Thoracic aorta (tissue), 2 donors: ENCODE measurements around the gene SAMD3. TPM values are rescaled to one million over a fixed set of nuclear protein-coding genes. Genes with fewer than 3 reads are reported as not detected.

Experiments
- ATAC-seq: fragments of 150-250 bp; one replicate; pipeline ENCODE4 v1.8.0; 2017; ENCODE audit warnings: low read depth; ENCODE audit not compliant: insufficient number of reproducible peaks, low FRiP score
- DNase-seq: peaks from one replicate; pipeline ENCODE4 v3.0.0-alpha.2; 2020; ENCODE audit warnings: low spot score
- H3K27ac ChIP-seq, 2 donors: fragments of 200-600 bp; sonication (generic); 1 replicate in 1 of 2; 2 replicates in 1 of 2; pipeline ENCODE4 v1.5.1; 2016; ENCODE audit warnings: mild to moderate bottlenecking in 2 of 2, moderate library complexity in 2 of 2
- H3K27me3 ChIP-seq: fragments of 200-600 bp; sonication (generic); replicated peaks from 2 replicates; pipeline ENCODE4 v1.6.0; 2016; ENCODE audit warnings: mild to moderate bottlenecking; ENCODE audit not compliant: insufficient read depth
- H3K36me3 ChIP-seq: fragments of 200-600 bp; sonication (generic); one replicate; pipeline ENCODE4 v1.5.1; 2016
- H3K4me1 ChIP-seq, 2 donors: fragments of 200-600 bp; sonication (generic); 1 replicate in 1 of 2; 2 replicates in 1 of 2; pipeline versions ENCODE4 v1.5.1 to v1.6.0; 2016; ENCODE audit warnings: low read depth in 2 of 2, mild to moderate bottlenecking in 1 of 2; ENCODE audit not compliant: control insufficient read depth in 1 of 2
- H3K4me3 ChIP-seq: fragments of 200-600 bp; sonication (generic); 2 replicates; pipeline ENCODE4 v1.5.1; 2016; ENCODE audit warnings: mild to moderate bottlenecking
- H3K9me3 ChIP-seq: fragments of 200-600 bp; sonication (generic); 2 replicates; pipeline ENCODE4 v1.5.1; 2016
- total RNA-seq, 2 donors: library from RNA; depleted of rRNA; stranded (reverse); fragments of >200 nt; gene quantifications; one replicate each; pipeline versions ENCODE4 v1.1.0 to v1.2.3, GENCODE V29; 2016
- TF ChIP-seq, protein P1 (sequence below): fragments of 200-600 bp; sonication (generic); IDR thresholded peaks from one replicate; pipeline ENCODE4 v1.5.1; 2019; ENCODE audit warnings: antibody characterized with exemption

SAMD3 gene
- total RNA-seq, 2 donors from 2014 or later: 1.2 to 1.8 TPM

DNA sequence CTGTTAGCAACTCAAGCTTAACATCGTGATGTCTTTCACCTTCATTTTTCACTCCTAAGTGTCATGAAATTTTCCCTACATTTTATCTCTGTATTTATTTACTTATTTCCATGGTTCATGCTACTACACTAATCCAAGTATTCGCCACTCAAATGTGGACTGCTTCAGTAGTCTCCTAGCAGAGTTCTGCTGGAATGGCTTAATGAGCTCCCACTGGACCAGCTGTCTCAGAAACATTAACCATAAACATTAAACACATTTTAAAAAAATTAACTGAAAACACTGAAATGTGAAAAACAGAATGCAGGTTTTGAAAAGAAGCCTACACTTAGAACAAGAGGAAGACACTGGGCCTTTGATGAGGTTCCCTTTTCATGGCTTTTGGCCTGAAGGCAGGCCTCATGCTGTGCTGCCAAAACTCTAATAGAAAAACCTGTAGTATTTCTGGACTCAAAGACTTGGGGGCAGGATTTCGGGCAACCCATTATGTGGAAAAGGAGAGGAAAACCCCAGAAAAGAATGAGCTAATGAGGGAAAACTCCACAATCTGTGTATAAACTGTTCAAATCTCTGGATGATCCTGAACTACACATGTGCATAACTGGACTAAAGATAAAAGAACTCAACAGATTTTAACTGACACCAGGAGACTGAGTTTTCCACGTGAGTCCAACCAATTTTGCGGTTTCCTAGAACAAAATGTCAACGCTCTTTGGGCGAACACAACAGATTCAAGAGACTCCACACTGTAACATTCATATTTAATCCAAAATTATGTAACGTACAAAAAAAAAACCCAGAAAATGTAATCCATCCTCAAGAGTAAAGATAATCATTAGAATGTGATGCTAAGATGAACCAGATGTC is 33.0 kb downstream of the SAMD3 start:
- Histone ChIP-seq H3K36me3 (no peaks in the 10 kb centered on the region), H3K27me3 (no peaks in the 10 kb centered on the region), H3K9me3 (no peaks in the 10 kb centered on the region), H3K4me3 (no peak overlapping the region), H3K4me1 (no peaks in the 10 kb centered on the region), H3K27ac (no peak overlapping the region)
- ATAC-seq (no peak), DNase-seq (no peak)
- TF ChIP-seq, protein P1, sequence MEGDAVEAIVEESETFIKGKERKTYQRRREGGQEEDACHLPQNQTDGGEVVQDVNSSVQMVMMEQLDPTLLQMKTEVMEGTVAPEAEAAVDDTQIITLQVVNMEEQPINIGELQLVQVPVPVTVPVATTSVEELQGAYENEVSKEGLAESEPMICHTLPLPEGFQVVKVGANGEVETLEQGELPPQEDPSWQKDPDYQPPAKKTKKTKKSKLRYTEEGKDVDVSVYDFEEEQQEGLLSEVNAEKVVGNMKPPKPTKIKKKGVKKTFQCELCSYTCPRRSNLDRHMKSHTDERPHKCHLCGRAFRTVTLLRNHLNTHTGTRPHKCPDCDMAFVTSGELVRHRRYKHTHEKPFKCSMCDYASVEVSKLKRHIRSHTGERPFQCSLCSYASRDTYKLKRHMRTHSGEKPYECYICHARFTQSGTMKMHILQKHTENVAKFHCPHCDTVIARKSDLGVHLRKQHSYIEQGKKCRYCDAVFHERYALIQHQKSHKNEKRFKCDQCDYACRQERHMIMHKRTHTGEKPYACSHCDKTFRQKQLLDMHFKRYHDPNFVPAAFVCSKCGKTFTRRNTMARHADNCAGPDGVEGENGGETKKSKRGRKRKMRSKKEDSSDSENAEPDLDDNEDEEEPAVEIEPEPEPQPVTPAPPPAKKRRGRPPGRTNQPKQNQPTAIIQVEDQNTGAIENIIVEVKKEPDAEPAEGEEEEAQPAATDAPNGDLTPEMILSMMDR: no peak

DNA sequence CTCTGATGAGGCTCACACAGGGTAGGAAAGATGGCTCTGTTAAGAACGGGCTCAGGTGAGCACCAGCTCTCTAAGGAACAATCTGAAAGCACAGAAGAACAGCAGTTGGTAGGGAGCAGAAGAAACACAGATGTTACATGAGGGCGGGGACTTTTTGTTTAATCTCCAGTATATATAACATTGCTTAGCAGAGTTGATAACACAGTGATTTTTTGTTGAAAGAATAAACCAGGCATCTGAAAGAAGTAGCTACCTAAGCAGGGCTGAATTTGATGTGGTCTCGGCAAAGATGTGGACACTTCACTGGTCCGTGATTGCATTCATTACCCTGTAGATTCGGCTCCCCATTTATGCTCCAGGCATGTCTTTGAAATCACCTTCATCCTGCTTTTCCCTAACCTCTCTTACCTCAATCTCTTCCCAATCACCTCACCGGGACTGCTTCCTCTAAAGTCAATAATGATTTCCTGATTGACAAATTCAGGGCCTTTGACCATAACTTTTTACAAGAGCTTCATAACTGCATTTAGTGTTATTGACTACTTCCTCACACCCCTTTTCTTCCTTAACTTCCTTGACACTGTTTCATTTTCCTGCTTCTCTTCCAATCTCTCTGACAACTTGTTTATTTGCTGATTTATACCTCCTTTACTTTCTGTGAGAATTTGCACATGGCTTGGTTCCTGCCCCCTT is 34.4 kb downstream of the SAMD3 start:
- Histone ChIP-seq H3K9me3 (no peaks in the 10 kb centered on the region), H3K27me3 (no peaks in the 10 kb centered on the region), H3K4me3 (no peak overlapping the region), H3K27ac (no peak overlapping the region), H3K36me3 (no peaks in the 10 kb centered on the region), H3K4me1 (no peaks in the 10 kb centered on the region)
- DNase-seq: no peak
- TF ChIP-seq, protein P1: no peak
- no peak for ATAC-seq

DNA sequence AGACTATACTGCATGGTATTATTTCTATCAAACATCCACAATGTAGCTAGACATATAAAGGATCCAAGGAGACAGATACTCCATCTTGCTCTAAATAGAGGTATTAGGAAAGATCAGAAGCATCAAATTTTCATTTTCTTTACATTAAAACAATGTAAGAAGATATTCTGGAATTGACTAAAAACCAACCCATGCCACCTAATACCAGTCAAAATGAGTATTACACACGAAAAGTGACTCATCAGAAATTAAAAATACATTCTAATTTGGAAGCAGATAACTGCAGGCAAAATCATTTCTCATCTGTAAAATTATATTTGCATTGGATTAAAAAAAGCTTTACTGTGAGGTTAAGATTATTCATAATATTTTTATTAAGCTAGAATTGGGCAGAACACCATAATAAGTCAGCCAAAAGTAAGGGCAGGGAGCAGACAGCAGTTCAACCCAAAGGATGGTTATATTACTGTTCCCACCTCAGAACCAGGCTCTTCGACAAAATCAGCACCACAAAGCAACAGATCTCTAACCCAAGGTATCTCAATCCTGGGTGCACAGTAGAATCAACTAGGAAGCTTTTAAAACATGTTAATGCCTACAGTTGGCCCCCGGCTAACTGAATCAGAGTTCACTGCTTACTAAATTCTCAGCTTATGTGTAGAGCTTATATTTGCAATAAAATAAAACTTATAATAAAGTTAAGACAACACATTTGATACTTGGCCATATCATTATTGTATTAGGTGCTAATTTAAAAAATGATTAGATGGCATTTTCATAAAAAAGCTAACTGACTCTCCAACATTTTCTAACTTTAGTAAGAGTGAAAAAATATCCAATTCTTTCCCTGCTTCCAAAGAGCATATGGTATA is 35.2 kb downstream of the SAMD3 start:
- Histone ChIP-seq H3K4me1 (no peaks in the 10 kb centered on the region), H3K27me3 (no peaks in the 10 kb centered on the region), H3K36me3 (no peaks in the 10 kb centered on the region), H3K9me3 (no peaks in the 10 kb centered on the region), H3K27ac (no peak overlapping the region), H3K4me3 (no peak overlapping the region)
- no peak for DNase-seq
- TF ChIP-seq, protein P1: no peak
- ATAC-seq: no peak

DNA sequence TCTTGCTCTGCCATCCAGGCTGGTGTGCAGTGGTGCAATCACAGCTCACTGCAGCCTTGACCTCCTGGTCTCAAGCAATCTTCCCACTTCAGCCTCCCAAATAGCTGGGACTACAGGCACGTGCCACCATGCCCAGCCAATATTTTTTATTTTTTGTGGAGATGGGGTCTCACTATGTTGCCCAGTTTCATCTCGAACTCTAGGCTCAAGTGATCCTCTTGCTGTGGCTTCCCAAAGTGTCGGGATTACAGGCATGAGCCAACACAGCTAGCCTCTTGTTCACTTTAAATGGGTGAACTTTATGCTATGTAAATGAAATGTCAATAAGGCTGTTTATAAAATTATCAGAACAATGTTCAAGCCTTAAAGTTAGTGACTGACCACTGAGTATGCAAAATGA is 37.1 kb downstream of the SAMD3 start:
- no peak for DNase-seq
- TF ChIP-seq, protein P1: no peak
- Histone ChIP-seq H3K4me1 (no peaks in the 10 kb centered on the region), H3K4me3 (no peak overlapping the region), H3K27ac (no peak overlapping the region), H3K27me3 (no peaks in the 10 kb centered on the region), H3K36me3 (no peaks in the 10 kb centered on the region), H3K9me3 (no peaks in the 10 kb centered on the region)
- ATAC-seq: no peak
